ENCODE measurements around the gene DENND1B.

- TF ChIP-seq CTCF (conservative IDR thresholded peaks at IDR 0.05 in 1 of 2, IDR thresholded peaks at IDR 0.05 in 1 of 2; ENCODE audit: low read depth in 1 of 2, low read length in 2 of 2) = no peak
- no peak for TF ChIP-seq EZH2 (IDR thresholded peaks at IDR 0.05; ENCODE audit: low read length, missing control alignments)
These were observed 68.7 kb downstream of the DENND1B start for GRCh38 chr1:197706601-197707000.

Data from fibroblast of lung (primary cell).